ENCODE data around the gene RPP30. TPM values are rescaled to one million over a fixed set of nuclear protein-coding genes. Genes with fewer than 3 reads are reported as not detected.
"Not testable (repeated sequence)": the region's sequence is repeated elsewhere in the genome, so short reads cannot be mapped to it uniquely, and the experiment has no call there.

RPP30 gene
- total RNA-seq, 3 donors from 2014 or later = 31.8 to 48.7 (median 40.3) TPM

- H3K36me3 ChIP-seq = no peaks in the 10 kb centered on the region
- no peak for DNase-seq (ENCODE audit: low spot score in 2 of 2)
- H3K9me3 ChIP-seq = no peaks in the 10 kb centered on the region
- no peaks in the 10 kb centered on the region for H3K4me1 ChIP-seq
- H3K27ac ChIP-seq = peak overlapping the region in 1 of 2 donors; percentile 82
- H3K27me3 ChIP-seq = no peaks in the 10 kb centered on the region
- no peak for TF ChIP-seq POLR2A (IDR thresholded peaks at IDR 0.05)
- no peak for TF ChIP-seq CTCF (IDR thresholded peaks at IDR 0.05)
- no peak for TF ChIP-seq POLR2AphosphoS5 (IDR thresholded peaks at IDR 0.05)
- H3K4me3 ChIP-seq = no peak overlapping the region
- intact Hi-C loops (cut with DNase I; ENCODE audit: low total_unique reads) = no loop called here
Measured at GRCh38 chr10:90937645-90938258, 66.0 kb downstream of the RPP30 start.

- intact Hi-C loops (cut with DNase I; ENCODE audit: low total_unique reads) = no loop called here
- TF ChIP-seq POLR2AphosphoS5 (IDR thresholded peaks at IDR 0.05) (no peak), CTCF (IDR thresholded peaks at IDR 0.05) (no peak), POLR2A (IDR thresholded peaks at IDR 0.05) (no peak)
Measured at GRCh38 chr10:90939116-90939515, 67.3 kb downstream of the RPP30 start.

GRCh38 chr10:90939648-90940047 lies 67.9 kb downstream of the RPP30 start:
- intact Hi-C loops (cut with DNase I; ENCODE audit: low total_unique reads) = no loop called here
- Histone ChIP-seq H3K36me3 (no peaks in the 10 kb centered on the region), H3K9me3 (no peaks in the 10 kb centered on the region), H3K4me1 (no peaks in the 10 kb centered on the region), H3K4me3 (no peak overlapping the region), H3K27me3 (no peaks in the 10 kb centered on the region), H3K27ac (no peak overlapping the region)
- no peak for DNase-seq (ENCODE audit: low spot score in 2 of 2)
- no peak for TF ChIP-seq CTCF (IDR thresholded peaks at IDR 0.05)
- no peak for TF ChIP-seq POLR2A (IDR thresholded peaks at IDR 0.05)
- no peak for TF ChIP-seq POLR2AphosphoS5 (IDR thresholded peaks at IDR 0.05)

More at GRCh38 chr10:90939116-90939515, 67.3 kb downstream of the RPP30 start:
- no peak overlapping the region for H3K4me3 ChIP-seq
- H3K9me3 ChIP-seq = no peaks in the 10 kb centered on the region
- H3K27me3 ChIP-seq = no peaks in the 10 kb centered on the region
- H3K4me1 ChIP-seq = no peaks in the 10 kb centered on the region
- no peak for DNase-seq (ENCODE audit: low spot score in 2 of 2)
- no peaks in the 10 kb centered on the region for H3K36me3 ChIP-seq
- no peak overlapping the region for H3K27ac ChIP-seq

- H3K4me3 ChIP-seq; DNase-seq (ENCODE audit: low spot score in 2 of 2); H3K36me3 ChIP-seq; H3K27ac ChIP-seq; intact Hi-C loops (cut with DNase I; ENCODE audit: low total_unique reads); H3K27me3 ChIP-seq; H3K4me1 ChIP-seq; H3K9me3 ChIP-seq: not testable (repeated sequence)
Measured at GRCh38 chr10:90942980-90943379, 71.2 kb downstream of the RPP30 start.

GRCh38 chr10:90944749-90945148 lies 73.0 kb downstream of the RPP30 start:
- Histone ChIP-seq H3K27ac (no peak overlapping the region), H3K9me3 (no peaks in the 10 kb centered on the region), H3K4me3 (no peak overlapping the region), H3K27me3 (no peaks in the 10 kb centered on the region), H3K36me3 (no peaks in the 10 kb centered on the region), H3K4me1 (no peaks in the 10 kb centered on the region)
- DNase-seq (ENCODE audit: low spot score in 2 of 2) = no peak
- intact Hi-C loops (cut with DNase I; ENCODE audit: low total_unique reads) = no loop called here
- TF ChIP-seq POLR2AphosphoS5 (IDR thresholded peaks at IDR 0.05) (no peak), CTCF (IDR thresholded peaks at IDR 0.05) (no peak), POLR2A (IDR thresholded peaks at IDR 0.05) (no peak)
